WERI-Rb-1 (cell line): Measurements from ENCODE around the gene ROR2.

Experiments used
- DNase-seq: peaks from one replicate; pipeline ENCODE4 v3.0.0-alpha.2; 2020
- H3K27ac ChIP-seq: fragments of 250-450 bp; sonication (Bioruptor Pico); 2 replicates; pipeline ENCODE4 v1.5.1; 2020; ENCODE audit warnings: mild to moderate bottlenecking, moderate library complexity
- H3K27me3 ChIP-seq: fragments of 250-450 bp; sonication (Bioruptor Pico); 2 replicates; pipeline ENCODE4 v1.5.1; 2021; ENCODE audit warnings: mild to moderate bottlenecking, low read depth, moderate library complexity; ENCODE audit not compliant: insufficient read depth, severe bottlenecking
- H3K36me3 ChIP-seq: fragments of 250-450 bp; sonication (Bioruptor Pico); 2 replicates; pipeline ENCODE4 v1.5.1; 2020; ENCODE audit warnings: mild to moderate bottlenecking, moderate library complexity
- H3K4me3 ChIP-seq: 2 replicates; pipeline ENCODE4 v1.5.1; 2011; ENCODE audit warnings: low read depth, mild to moderate bottlenecking, control low read depth, low read length
- H3K9me3 ChIP-seq: fragments of 250-450 bp; sonication (Bioruptor Pico); 2 replicates; pipeline ENCODE4 v1.5.1; 2021; ENCODE audit warnings: mild to moderate bottlenecking, moderate library complexity; ENCODE audit not compliant: severe bottlenecking
- TF ChIP-seq, protein P1 (sequence below): IDR thresholded peaks from 2 replicates; pipeline ENCODE4 v1.5.1; 2011; ENCODE audit warnings: low read depth, mild to moderate bottlenecking, control low read depth, inconsistent platforms, low read length

ROR2 gene

DNA sequence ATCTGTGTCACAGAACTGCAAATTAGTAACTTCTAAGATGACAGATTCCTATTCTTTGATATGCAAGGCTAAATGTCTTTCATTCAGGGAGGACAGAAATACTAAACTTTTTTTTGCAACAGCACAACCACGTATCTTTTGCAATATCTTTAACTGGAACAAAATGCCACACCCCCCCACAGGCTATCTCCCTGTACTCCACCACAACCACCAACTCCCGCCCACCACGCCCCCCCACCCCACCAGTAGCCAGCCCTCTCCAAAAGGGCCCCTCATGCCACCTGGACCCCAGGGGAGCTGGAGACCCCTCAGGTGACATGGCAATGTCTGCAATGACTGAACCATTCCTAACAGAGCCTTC is 131.8 kb downstream of the ROR2 start:
- Histone ChIP-seq H3K9me3 (no peaks in the 10 kb centered on the region), H3K4me3 (no peak overlapping the region), H3K36me3 (no peaks in the 10 kb centered on the region), H3K27ac (peak overlapping the region; percentile 62), H3K27me3 (no peaks in the 10 kb centered on the region)
- DNase-seq = no peak
- TF ChIP-seq, protein P1, sequence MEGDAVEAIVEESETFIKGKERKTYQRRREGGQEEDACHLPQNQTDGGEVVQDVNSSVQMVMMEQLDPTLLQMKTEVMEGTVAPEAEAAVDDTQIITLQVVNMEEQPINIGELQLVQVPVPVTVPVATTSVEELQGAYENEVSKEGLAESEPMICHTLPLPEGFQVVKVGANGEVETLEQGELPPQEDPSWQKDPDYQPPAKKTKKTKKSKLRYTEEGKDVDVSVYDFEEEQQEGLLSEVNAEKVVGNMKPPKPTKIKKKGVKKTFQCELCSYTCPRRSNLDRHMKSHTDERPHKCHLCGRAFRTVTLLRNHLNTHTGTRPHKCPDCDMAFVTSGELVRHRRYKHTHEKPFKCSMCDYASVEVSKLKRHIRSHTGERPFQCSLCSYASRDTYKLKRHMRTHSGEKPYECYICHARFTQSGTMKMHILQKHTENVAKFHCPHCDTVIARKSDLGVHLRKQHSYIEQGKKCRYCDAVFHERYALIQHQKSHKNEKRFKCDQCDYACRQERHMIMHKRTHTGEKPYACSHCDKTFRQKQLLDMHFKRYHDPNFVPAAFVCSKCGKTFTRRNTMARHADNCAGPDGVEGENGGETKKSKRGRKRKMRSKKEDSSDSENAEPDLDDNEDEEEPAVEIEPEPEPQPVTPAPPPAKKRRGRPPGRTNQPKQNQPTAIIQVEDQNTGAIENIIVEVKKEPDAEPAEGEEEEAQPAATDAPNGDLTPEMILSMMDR = no peak

DNA sequence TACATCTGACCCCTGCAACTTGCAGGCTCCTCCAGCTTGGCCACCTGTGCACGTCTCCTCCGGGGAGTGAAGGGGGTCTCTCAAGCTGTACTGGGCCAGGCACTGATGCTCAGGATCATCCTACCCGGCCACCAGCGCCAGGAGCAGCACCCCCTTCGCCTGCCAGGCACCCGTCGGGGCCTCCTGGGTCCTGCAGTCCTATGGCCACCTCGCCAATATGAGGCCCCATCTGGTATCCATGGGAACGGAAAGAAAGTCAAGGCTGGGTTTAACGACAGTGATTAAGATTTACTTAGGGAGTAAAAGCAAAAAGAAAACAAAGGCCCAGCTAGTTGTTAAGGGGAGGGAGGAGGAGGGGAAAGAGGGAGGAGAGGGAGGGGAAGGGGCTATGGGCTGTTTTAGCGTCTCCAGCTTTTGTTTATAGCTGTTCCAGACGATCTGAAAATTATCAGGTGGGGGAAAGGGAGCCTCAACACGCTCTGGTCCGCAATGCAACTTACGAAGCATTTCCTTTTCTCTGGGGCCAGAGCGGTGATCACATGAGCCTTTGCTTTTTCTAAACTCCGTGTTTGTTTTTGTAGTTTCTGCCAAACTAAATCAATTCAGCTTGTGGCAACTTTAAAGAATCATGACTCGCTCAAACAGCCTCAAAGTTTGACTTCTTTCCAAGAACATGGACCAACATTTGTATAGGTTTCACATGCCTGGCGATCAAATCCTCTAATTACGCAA is 132.4 kb downstream of the ROR2 start:
- H3K4me3 ChIP-seq = no peak overlapping the region
- H3K27me3 ChIP-seq = no peaks in the 10 kb centered on the region
- no peaks in the 10 kb centered on the region for H3K36me3 ChIP-seq
- peak; percentile 52 for DNase-seq
- H3K9me3 ChIP-seq = no peaks in the 10 kb centered on the region
- TF ChIP-seq, protein P1 = no peak
- peak overlapping the region; percentile 62 for H3K27ac ChIP-seq

DNA sequence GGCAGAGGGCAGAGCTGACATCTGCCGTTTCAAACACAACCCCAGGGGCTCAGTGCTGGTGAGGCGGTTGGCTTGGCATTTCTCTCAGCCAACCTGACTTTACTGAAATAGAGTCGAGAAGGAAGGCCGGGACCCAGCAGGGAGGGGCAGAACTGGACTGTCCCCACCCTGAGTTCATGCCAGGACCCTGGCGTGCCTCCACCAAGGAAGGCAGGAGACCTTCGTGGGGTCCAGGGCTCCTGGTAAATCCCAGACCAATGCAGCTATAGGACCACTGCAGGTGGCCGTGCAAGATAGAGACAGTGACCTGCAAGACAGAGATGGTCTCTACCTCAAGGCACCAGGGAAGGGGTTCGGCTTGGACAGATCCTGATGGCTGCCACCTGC is 132.9 kb downstream of the ROR2 start:
- Histone ChIP-seq H3K27ac (peak overlapping the region; percentile 62), H3K27me3 (no peaks in the 10 kb centered on the region), H3K9me3 (no peaks in the 10 kb centered on the region), H3K4me3 (no peak overlapping the region), H3K36me3 (no peaks in the 10 kb centered on the region)
- TF ChIP-seq, protein P1 = no peak
- no peak for DNase-seq

DNA sequence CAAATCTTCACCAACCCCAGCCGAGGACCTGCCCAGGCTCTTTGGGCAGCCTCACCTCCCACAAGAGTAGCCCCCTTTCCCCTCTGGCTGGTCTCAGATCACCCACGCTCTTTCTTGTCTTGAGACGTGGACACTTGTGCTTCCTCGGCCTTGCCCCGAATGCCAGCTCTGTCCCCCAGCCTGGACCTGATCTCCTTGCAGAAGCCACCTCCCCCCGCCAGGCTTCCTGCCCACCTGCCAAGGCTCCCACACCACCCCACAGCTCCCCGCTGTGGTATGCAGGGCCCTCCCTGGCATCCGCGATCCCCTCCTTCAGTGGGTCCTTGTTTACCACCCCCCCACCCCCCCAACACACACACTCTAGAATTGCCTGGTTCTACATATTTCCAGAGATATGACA is 133.7 kb downstream of the ROR2 start:
- peak overlapping the region; percentile 35 for H3K27ac ChIP-seq
- TF ChIP-seq, protein P1 = no peak
- H3K4me3 ChIP-seq = no peak overlapping the region

DNA sequence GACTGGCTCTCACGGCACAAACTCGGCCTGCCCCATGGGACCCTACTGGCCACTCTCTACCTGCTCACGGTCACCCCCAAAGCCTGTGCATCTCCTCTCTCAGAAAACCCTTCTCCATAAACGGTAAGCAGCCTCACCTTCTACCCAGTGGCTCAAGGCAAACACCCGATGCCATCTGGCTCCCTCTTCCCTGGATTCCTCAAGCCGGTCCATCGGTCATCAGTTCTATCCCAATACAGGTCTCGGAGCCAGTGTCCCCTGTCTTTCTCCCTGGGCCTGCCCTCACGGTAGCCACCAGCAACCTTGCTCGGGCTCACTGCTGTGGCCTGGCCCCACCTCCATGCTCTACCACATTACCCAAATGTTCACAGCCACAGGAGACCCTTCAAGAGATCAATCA is 134.1 kb downstream of the ROR2 start:
- Histone ChIP-seq H3K36me3 (no peaks in the 10 kb centered on the region), H3K27ac (peak overlapping the region; percentile 35), H3K27me3 (no peaks in the 10 kb centered on the region), H3K4me3 (no peak overlapping the region), H3K9me3 (no peaks in the 10 kb centered on the region)
- TF ChIP-seq, protein P1 = no peak
- DNase-seq = no peak

More for the DNA sequence above, 133.7 kb downstream of the ROR2 start:
- no peak for DNase-seq
- H3K9me3 ChIP-seq = no peaks in the 10 kb centered on the region
- no peaks in the 10 kb centered on the region for H3K36me3 ChIP-seq
- H3K27me3 ChIP-seq = no peaks in the 10 kb centered on the region

DNA sequence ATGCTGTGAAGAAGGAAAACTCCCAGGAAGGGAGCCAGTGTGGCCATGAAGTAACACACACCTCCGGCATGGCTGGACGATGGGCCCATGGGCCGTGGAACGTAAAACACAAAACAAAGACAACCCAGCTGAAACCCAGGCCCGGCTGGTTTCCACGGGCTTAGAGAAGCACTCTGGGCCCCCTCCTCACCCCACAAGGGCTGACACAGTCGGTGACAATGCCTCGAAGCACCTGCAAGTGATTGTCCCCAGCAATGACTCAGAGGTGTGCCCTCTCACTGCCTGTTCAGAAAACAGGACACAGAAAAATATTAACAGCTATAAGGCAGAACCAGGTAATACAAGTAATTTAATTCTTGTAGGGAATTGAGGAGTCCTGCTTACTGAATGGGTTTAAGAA is 135.3 kb downstream of the ROR2 start:
- no peaks in the 10 kb centered on the region for H3K9me3 ChIP-seq
- H3K27me3 ChIP-seq = no peaks in the 10 kb centered on the region
- TF ChIP-seq, protein P1 = no peak
- H3K36me3 ChIP-seq = no peaks in the 10 kb centered on the region
- H3K27ac ChIP-seq = peak overlapping the region; percentile 35
- H3K4me3 ChIP-seq = no peak overlapping the region
- DNase-seq = peak; percentile 28
